ENCODE data around the gene NUP37.
A peak's percentile ranks its signal among the peaks of the same experiment; 100 is the strongest.
"Not testable (repeated sequence)": the region's sequence is repeated elsewhere in the genome, so short reads cannot be mapped to it uniquely, and the experiment has no call there.

NUP37 gene

DNA sequence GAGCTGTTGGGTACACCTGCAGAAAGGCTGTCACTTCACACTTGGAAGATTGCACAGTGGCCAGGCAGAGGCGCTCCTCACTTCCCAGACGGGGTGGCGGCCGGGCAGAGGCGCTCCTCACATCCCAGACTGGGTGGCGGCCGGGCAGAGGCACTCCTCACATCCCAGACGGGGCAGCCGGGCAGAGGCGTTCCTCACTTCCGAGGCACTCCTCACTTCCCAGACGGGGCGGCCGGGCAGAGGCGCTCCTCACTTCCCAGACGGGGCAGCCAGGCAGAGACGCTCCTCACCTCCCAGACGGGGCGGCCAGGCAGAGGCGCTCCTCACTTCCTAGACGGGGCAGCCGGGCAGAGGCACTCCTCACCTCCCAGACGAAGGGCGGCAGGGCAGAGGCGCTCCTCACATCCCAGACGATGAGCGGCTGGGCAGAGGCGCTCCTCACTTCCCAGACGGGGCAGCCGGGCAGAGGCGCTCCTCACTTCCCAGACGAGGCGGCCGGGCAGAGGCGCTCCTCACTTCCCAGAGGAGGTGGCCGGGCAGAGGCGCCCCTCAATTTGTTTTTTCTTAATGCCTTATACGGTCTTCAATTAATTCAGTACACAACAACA lies 30.6 kb downstream of the NUP37 start:
- not testable (repeated sequence) for DNase-seq

DNA sequence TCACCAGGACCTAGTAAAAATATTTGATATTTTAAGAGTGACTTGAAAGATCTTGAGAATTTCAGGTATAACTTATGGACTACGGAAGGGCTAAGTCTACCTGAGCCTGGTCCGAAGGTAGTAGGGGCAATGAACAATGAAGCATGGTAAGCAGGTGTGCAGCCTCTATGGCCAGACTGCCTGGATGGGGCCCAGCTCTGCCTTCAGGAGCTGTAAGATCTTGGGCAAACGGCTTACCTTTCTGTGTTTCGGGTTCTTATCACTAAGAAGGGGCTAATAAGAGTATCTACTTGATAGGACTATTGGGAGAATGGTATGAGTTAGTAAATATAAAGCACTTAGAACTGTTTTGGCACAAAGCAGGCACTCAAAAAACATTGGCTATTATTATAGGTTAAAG lies 39.1 kb downstream of the NUP37 start:
- no peak for DNase-seq

DNA sequence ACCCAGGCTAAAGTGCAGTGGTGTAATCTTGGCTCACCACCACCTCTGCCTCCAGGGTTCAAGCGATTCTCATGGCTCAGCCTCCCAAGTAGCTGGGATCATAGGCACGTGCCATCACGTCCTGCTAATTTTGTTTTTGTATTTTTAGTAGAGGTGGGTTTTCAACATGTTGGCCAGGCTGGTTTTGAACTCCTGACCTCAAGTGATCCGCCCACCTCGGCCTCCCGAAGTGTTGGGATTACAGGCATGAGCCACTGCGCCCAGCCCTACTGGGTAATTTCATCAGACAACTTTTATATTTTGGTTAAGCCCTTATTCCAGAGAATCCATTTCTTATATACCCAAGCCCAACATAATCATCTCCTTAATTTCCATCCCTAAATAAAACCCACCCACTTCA lies 47.8 kb downstream of the NUP37 start:
- DNase-seq, result not testable (repeated sequence)

DNA sequence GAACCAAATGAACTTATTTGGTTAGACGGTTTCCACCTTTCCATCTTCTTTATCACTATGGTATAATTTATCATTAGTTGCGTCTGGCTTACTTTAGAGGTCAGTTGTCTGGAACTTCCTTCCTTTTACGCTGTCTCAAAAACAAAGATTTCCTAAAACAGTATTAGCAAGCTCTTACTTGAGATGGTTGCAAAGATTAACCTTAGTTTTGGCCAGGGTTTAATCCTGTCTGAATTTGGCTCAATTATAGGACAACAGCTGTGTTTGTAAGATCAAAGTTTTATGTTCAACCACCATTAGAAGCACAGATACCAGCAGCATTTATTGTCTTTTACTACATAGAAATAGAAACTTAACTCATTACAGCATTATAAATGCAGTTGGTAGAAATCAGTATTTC lies 50.2 kb downstream of the NUP37 start:
- DNase-seq, result no peak

DNA sequence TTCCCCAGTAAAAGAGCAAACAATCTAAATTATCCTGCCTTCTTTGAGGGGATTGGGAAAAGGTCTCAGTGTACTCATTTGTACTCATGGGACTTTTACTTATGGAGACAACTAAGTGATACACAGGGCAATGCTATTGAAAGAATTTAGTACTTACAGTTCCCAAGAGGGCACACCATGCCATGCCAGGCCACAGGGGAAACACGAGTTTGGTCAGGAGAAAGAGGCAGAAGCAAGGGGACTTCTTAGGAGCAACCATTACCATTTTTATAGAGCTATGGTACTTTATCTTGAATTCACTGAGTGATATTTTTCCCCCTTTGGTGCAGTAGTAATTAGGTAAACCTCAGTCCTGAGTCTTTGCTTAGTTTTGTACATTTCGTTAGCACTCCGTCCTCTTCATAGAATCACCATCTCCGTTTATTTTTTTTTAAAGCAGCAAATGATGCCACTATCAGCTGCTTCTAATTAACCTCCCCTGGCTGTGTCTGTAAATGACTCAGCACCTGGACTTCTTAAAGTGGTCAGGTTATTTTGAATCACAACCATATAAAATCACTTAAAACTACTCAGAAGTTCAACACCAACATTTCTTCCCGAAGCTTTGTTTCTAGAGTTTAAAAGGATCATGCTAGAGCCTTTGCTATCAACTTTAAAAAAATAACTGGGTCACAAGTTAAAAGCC lies 52.2 kb downstream of the NUP37 start:
- no peak for DNase-seq

- DNase-seq, result no peak
These were observed 55.4 kb downstream of the NUP37 start for GRCh38 chr12:102064476-102064875.

GRCh38 chr12:102063069-102063468 lies 56.8 kb downstream of the NUP37 start:
- DNase-seq, result no peak

DNA sequence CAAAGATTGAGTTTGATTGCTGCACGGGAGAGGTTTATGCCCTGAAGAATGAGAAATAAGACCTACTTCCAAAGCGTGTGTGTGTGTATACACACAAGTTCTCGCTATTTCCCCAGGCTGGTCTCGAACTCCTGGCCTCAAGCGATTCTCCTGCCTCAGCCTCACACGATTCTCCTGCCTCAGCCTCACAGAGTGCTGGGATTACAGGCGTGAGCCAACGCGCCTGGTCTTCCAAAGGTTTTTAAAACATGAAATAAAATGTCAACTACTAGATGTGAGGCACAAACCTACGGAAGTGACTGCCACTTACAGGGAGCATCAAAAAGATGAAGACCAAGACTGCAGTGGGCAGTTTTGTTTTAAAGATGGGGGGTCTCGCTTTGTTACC lies 57.5 kb downstream of the NUP37 start:
- no peak for DNase-seq

GRCh38 chr12:102061560-102062418 lies 58.1 kb downstream of the NUP37 start, which contains the start of gene WASHC3:
Gene WASHC3, minus strand, starts transcription at chr12:102061991. Its CDS starts 29 bp downstream, at chr12:102061962.
- DNase-seq, result peak; percentile 94

- no peak for DNase-seq
These were observed 58.8 kb downstream of the NUP37 start for GRCh38 chr12:102061096-102061559.

GRCh38 chr12:102059343-102059742 lies 60.6 kb downstream of the NUP37 start:
- DNase-seq, result no peak

DNA sequence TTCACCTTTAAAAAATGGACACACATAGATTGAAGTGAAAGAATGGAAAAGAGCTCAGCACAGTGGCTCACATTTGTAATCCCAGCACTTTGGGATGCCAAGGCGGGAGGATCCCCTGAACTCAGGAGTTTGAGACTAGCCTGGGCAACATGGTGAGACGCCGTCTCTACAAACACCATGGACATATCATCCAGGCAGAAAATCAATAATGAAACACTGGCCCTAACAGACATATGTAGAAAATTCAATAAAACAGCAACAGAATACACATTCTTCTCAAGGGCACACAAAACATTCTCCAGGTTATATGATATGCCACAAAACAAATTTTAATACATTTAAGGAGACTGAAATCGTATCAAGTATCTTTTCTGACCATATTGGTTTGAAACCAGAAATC lies 65.6 kb downstream of the NUP37 start:
- no peak for DNase-seq

GRCh38 chr12:102053062-102053349 lies 66.9 kb downstream of the NUP37 start:
- no peak for DNase-seq

DNA sequence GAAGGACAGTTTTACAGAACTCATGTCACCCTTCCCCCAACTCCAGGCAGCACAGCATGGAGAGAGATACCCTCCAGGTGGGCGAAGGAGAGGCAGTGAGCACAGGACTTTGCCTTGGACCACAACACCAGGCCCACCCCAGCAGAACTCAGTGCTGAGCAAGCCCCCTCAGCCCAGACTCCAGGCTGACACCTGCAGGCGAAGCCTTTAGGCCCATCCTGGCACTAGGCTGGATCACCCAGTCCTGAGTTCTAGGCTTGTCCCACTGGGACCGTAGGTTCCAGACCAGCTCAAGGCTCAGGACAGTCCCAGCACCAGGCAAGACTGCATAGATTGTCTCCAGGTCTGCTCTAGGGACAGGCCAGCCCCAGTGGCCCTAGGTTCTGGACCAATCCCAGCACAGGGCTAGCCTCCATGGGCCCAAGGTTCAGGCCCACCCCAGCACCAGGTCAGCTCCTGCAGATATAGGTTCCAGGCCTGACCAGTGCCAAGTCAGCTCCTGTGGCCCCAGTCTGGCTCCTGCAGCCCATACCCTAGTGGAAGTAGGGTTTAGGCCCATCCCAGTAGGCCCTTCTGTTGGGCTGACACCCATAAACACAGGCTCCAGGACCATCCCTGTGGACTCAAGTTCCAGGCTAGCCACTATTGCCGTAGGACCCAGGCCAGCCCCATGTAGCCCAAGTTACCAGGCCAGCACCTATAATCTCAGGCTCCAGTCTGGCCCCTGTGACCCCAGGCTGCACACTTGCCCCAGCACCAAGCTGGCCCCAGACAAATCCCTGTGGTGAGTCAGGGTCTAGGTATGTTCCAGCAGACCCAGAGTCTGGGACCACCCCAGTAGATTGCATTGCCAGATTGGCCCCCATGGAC lies 67.5 kb downstream of the NUP37 start:
- no peak for DNase-seq

GRCh38 chr12:102051431-102051965 lies 68.4 kb downstream of the NUP37 start:
- no peak for DNase-seq

DNA sequence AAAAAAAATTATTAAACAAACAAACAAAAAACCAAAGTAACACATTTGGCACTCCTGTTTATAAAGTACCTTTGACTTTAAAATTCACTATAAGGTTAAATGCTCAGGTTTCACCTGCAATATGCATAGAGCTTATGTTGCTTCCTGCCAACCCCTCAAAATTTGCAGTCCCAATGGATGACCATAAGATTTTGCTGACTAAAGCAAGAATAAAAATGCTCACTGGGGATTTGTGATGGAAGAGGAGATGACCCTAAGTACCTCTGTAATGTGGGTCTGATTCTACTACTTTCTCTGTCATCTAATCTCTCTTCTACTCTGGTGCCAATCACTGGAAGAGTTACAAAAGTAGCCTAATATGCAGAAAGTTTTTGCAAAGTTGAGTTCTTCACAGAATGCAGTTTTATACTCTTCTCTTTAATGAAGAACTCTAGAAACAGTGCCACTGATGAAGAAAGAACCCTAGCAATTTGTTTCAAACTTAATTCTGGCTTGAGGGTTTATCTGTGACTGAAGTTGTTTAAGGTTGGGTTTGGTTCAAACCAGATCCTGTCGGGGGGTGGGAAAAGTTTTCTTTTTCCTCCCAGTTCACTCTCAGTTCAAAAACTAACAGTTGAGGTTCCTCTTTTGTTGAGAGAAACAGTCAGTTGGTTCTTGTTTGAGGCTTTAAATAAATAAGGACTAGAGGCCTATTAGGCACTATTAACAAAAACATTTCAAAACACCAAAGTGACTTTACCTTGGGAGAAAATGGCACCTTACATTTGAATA lies 69.1 kb downstream of the NUP37 start:
- DNase-seq, result no peak

- DNase-seq, result no peak
These were observed 76.0 kb downstream of the NUP37 start for GRCh38 chr12:102043928-102044327.

GRCh38 chr12:102033991-102034745 lies 85.7 kb downstream of the NUP37 start:
- no peak for DNase-seq

- no peak for DNase-seq
These were observed 88.1 kb downstream of the NUP37 start for GRCh38 chr12:102031852-102032251.

- no peak for DNase-seq
These were observed 90.8 kb downstream of the NUP37 start for GRCh38 chr12:102029141-102029540.

DNA sequence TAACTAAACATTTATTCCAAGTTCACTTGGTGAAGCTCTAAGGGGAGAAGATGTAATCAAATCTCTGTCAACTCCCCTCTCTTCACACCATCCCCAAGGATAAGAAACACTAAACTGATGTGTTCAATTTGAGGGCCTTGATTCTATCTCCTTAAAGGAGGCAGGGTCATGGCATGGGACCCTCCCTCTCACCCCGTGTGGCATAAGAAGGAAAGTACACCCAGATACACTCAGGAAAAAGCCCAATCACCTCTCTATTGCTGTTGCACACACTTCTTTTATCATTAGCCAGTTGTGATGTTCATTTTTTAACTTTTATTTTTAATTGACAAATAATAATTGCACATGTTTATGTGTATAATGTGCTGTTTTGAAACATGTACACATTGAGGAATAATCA lies 93.2 kb downstream of the NUP37 start:
- DNase-seq, result no peak
